ENCODE data around the gene NEK6. TPM values are rescaled to one million over a fixed set of nuclear protein-coding genes. Genes with fewer than 3 reads are reported as not detected.

NEK6 gene
- total RNA-seq: 103 and 107 TPM in 2 replicates

DNA sequence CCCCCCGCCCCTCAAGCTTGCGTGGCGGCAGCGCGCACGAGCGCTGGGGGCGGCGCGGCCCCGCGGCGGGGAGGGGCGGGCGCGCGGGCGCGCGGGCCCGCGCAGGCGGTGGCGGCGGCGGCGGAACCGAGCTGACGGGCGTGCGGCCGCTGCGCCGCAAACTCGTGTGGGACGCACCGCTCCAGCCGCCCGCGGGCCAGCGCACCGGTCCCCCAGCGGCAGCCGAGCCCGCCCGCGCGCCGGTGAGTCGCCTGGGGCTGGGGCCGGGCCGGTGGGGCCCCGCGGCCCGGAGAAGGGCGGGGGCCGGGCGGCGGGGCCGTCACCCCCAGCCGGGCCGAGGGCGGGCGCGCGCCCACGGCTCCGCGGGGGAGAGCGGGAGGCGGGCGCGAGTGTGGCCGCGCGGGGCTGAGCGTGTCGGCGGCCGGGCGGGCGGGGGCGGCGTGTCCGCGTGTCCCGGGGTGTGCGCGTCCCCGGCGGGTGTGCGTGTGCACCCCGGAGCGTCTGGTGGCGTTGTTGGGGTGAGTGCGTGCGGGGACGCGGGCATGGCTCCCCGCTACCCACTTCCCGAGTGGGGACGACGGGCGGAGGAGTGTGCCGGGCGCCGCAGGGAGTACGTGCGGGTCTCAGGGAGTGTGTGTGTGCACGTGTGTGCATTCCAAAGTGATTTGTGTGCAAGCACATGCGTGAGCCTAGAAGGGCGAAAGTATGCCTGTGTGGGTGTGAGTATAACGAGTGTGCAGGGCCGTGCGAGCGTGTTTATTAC lies at the start of gene NEK6:
Gene NEK6 (plus strand): TSS at position 106 of the 763 bp plus-strand sequence. CDS start 44,016 bp downstream, outside the sequence.

Other genes starting within 250 kb of the NEK6 start
- gene LHX2, start 246.2 kb upstream of the NEK6 start, total RNA-seq: 0.29 and 0.56 TPM in 2 replicates
- 103 and 180 TPM in 2 replicates for gene PSMB7, start 157.5 kb downstream of the NEK6 start, total RNA-seq
- gene ADGRD2, start 192.5 kb downstream of the NEK6 start, total RNA-seq: not detected in 2 replicates
- gene NR5A1, start 249.4 kb downstream of the NEK6 start, total RNA-seq: not detected in 2 replicates